Glutamatergic neuron (in vitro differentiated cells): ENCODE results near the gene CDH26. TPM values are rescaled to one million over a fixed set of nuclear protein-coding genes. Genes with fewer than 3 reads are reported as not detected.

Experiments used
- DNase-seq: peaks from one replicate; pipeline ENCODE4 v3.0.0; 2022
- H3K27ac Mint-ChIP-seq: one replicate; pipeline ENCODE4 v1.8.0; 2020; ENCODE audit warnings: mild to moderate bottlenecking, mixed read lengths, inconsistent platforms; ENCODE audit not compliant: unreplicated experiment
- H3K27me3 Mint-ChIP-seq: one replicate; pipeline ENCODE4 v1.8.0; 2020; ENCODE audit warnings: mild to moderate bottlenecking, moderate library complexity, mixed read lengths, inconsistent platforms; ENCODE audit not compliant: unreplicated experiment
- H3K36me3 Mint-ChIP-seq: one replicate; pipeline ENCODE4 v1.8.0; 2020; ENCODE audit warnings: mild to moderate bottlenecking, mixed read lengths, inconsistent platforms; ENCODE audit not compliant: unreplicated experiment
- H3K4me1 Mint-ChIP-seq: one replicate; pipeline ENCODE4 v1.8.0; 2020; ENCODE audit warnings: mild to moderate bottlenecking, low read depth, mixed read lengths, inconsistent platforms; ENCODE audit not compliant: unreplicated experiment
- H3K4me3 Mint-ChIP-seq: one replicate; pipeline ENCODE4 v1.8.0; 2020; ENCODE audit warnings: mild to moderate bottlenecking, mixed read lengths, inconsistent platforms; ENCODE audit not compliant: unreplicated experiment
- H3K9me3 Mint-ChIP-seq: one replicate; pipeline ENCODE4 v1.8.0; 2020; ENCODE audit warnings: mild to moderate bottlenecking, moderate library complexity, mixed read lengths, inconsistent platforms; ENCODE audit not compliant: unreplicated experiment
- CTCF ChIP-seq: fragments of 200-600 bp; sonication (generic); IDR thresholded peaks from one replicate; pipeline ENCODE4 v1.5.0; 2021; ENCODE audit not compliant: partially characterized antibody, unreplicated experiment
- total RNA-seq: library from RNA; stranded (reverse); fragmentation: NEBNext Ultra II Directional; extraction: Animal tissue kit (Norgen Biotek cat#: 25700); gene quantifications from one replicate; pipeline ENCODE4 v1.2.1, GENCODE V29; 2021; ENCODE audit not compliant: unreplicated experiment

CDH26 gene
- total RNA-seq, 1 donor from 2014 or later = 0.76 TPM

- H3K36me3 Mint-ChIP-seq = no peaks in the 10 kb centered on the region
- no peaks in the 10 kb centered on the region for H3K27me3 Mint-ChIP-seq
- no peak overlapping the region for H3K27ac Mint-ChIP-seq
- H3K9me3 Mint-ChIP-seq = no peaks in the 10 kb centered on the region
- no peak overlapping the region for H3K4me3 Mint-ChIP-seq
- no peak for DNase-seq
- no peaks in the 10 kb centered on the region for H3K4me1 Mint-ChIP-seq
- TF ChIP-seq CTCF = no peak
Measured at GRCh38 chr20:60046860-60047259, 88.6 kb downstream of the CDH26 start.

GRCh38 chr20:60048634-60049521 lies 90.7 kb downstream of the CDH26 start:
- H3K4me3 Mint-ChIP-seq = no peak overlapping the region
- no peak for TF ChIP-seq CTCF
- H3K27ac Mint-ChIP-seq = no peak overlapping the region
- no peaks in the 10 kb centered on the region for H3K9me3 Mint-ChIP-seq
- no peaks in the 10 kb centered on the region for H3K36me3 Mint-ChIP-seq
- peaks cover 1% of the 10 kb centered on the region for H3K27me3 Mint-ChIP-seq
- no peaks in the 10 kb centered on the region for H3K4me1 Mint-ChIP-seq
- no peak for DNase-seq

- no peaks in the 10 kb centered on the region for H3K4me1 Mint-ChIP-seq
- H3K36me3 Mint-ChIP-seq = no peaks in the 10 kb centered on the region
- H3K27ac Mint-ChIP-seq = no peak overlapping the region
- TF ChIP-seq CTCF = no peak
- no peak for DNase-seq
- peaks cover under 1% of the 10 kb centered on the region for H3K9me3 Mint-ChIP-seq
- H3K4me3 Mint-ChIP-seq = no peak overlapping the region
- H3K27me3 Mint-ChIP-seq = peaks cover 2% of the 10 kb centered on the region
Measured at GRCh38 chr20:60049601-60050000, 91.4 kb downstream of the CDH26 start.

- no peak for TF ChIP-seq CTCF
- H3K4me3 Mint-ChIP-seq = no peak overlapping the region
- peaks cover 3% of the 10 kb centered on the region for H3K9me3 Mint-ChIP-seq
- no peaks in the 10 kb centered on the region for H3K36me3 Mint-ChIP-seq
- no peak overlapping the region for H3K27ac Mint-ChIP-seq
- H3K4me1 Mint-ChIP-seq = no peaks in the 10 kb centered on the region
- no peak for DNase-seq
- H3K27me3 Mint-ChIP-seq = peaks cover 4% of the 10 kb centered on the region
Measured at GRCh38 chr20:60050193-60050947, 92.1 kb downstream of the CDH26 start.

- no peak overlapping the region for H3K4me3 Mint-ChIP-seq
- no peak overlapping the region for H3K27ac Mint-ChIP-seq
- no peak for DNase-seq
- no peak for TF ChIP-seq CTCF
- no peaks in the 10 kb centered on the region for H3K36me3 Mint-ChIP-seq
- H3K9me3 Mint-ChIP-seq = peaks cover 3% of the 10 kb centered on the region
- H3K27me3 Mint-ChIP-seq = peaks cover 4% of the 10 kb centered on the region
- H3K4me1 Mint-ChIP-seq = no peaks in the 10 kb centered on the region
Measured at GRCh38 chr20:60051911-60052310, 93.7 kb downstream of the CDH26 start.
